Measurements from ENCODE around the gene SH3PXD2A. TPM values are rescaled to one million over a fixed set of nuclear protein-coding genes. Genes with fewer than 3 reads are reported as not detected.

SH3PXD2A gene
- total RNA-seq, 1 experiment from 2014 or later: 54.9 TPM

DNA sequence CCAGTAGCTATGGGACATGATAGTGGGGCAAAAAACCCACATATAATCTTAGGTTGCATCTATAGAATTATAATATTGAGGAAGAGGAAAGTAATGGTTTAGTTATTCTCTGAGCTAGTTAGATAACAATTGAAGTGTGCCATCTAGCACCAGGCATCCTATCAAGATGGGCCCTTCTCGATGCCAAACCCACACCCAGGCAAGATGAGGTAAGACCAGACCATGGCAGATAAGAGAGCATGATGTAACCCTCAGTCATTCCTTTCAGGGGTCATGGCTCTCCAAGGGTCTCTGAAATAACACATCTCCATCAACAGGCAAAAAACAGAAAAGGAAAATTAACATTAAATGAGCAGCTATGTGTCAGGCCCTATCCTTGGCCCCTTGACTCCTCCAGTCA lies 128.7 kb downstream of the SH3PXD2A start:
- no TSS peak for BruUV-seq (replicated peaks)
- H3K9me3 ChIP-seq (ENCODE audit: low read depth, low read length, poor library complexity, severe bottlenecking): no peaks in the 10 kb centered on the region
- H3K27ac ChIP-seq (ENCODE audit: low read depth, low read length, poor library complexity, severe bottlenecking): no peak overlapping the region
- CTCF ChIA-PET: no interaction called here
- no peak for DNase-seq (ENCODE audit: low spot score)
- H3K27me3 ChIP-seq (replicated peaks; ENCODE audit: insufficient read depth, low read depth, low read length, poor library complexity): no peaks in the 10 kb centered on the region
- intact Hi-C loops (cut with micrococcal nuclease; ENCODE audit: unreplicated experiment): no loop called here
- no peak for TF ChIP-seq EZH2 (IDR thresholded peaks at IDR 0.05; ENCODE audit: borderline replicate concordance, low read depth, low read length, poor library complexity, severe bottlenecking)
- TF ChIP-seq, protein P1, sequence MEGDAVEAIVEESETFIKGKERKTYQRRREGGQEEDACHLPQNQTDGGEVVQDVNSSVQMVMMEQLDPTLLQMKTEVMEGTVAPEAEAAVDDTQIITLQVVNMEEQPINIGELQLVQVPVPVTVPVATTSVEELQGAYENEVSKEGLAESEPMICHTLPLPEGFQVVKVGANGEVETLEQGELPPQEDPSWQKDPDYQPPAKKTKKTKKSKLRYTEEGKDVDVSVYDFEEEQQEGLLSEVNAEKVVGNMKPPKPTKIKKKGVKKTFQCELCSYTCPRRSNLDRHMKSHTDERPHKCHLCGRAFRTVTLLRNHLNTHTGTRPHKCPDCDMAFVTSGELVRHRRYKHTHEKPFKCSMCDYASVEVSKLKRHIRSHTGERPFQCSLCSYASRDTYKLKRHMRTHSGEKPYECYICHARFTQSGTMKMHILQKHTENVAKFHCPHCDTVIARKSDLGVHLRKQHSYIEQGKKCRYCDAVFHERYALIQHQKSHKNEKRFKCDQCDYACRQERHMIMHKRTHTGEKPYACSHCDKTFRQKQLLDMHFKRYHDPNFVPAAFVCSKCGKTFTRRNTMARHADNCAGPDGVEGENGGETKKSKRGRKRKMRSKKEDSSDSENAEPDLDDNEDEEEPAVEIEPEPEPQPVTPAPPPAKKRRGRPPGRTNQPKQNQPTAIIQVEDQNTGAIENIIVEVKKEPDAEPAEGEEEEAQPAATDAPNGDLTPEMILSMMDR (conservative IDR thresholded peaks at IDR 0.05; ENCODE audit: low read depth, low read length): no peak
- H3K36me3 ChIP-seq (ENCODE audit: insufficient read depth, low read length, poor library complexity, severe bottlenecking): peaks cover 12% of the 10 kb centered on the region
- H3K4me3 ChIP-seq (ENCODE audit: low read depth, low read length, poor library complexity, severe bottlenecking): no peak overlapping the region
- H3K4me1 ChIP-seq (ENCODE audit: insufficient read depth, low read length, poor library complexity, severe bottlenecking): no peaks in the 10 kb centered on the region
- POLR2A ChIA-PET (ENCODE audit: low non-redundant PET): no interaction called here

DNA sequence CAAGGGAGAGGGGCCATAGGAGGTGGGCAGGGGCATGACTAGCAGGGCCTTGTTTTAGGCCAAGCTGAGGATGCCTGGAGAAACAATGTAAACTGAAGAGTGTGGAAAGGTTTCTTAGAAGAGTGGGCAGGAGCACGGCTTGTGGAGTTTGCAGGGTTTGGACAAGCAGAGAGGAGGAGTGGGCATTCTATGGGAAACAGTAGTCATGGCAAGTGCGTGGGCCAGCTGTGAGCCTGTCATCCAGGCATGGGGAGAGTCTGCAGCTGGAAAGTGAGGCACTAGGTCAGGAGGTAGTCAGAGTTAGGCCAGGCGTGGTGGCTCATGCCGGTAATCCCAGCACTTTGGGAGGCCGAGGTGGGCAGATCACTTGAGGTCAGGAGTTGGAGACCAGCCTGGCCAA lies 130.1 kb downstream of the SH3PXD2A start:
- no TSS peak for BruUV-seq (replicated peaks)

DNA sequence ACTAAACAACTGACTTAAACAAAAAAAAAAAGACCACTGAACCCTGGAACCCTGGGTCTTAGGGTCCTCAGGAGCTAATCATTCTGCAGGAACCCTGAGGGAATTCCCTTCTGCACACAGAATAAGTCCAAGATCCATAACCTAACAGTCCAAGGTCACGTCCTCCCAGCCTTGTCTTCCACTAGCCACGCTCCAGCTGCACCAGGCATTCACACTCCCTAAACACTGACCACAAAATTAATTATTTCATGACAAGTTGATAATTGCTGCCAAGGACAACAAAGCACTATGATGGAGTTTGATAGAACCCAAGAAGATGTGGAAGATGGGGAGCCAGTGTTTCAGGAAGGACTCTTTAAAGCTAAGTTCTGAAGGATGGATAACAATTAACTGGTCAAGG lies 130.6 kb downstream of the SH3PXD2A start:
- intact Hi-C loops (cut with micrococcal nuclease; ENCODE audit: unreplicated experiment): no loop called here
- no peak for DNase-seq (ENCODE audit: low spot score)
- Histone ChIP-seq H3K9me3 (ENCODE audit: low read depth, low read length, poor library complexity, severe bottlenecking) (no peaks in the 10 kb centered on the region), H3K36me3 (ENCODE audit: insufficient read depth, low read length, poor library complexity, severe bottlenecking) (peaks cover 17% of the 10 kb centered on the region), H3K4me3 (ENCODE audit: low read depth, low read length, poor library complexity, severe bottlenecking) (no peak overlapping the region), H3K27ac (ENCODE audit: low read depth, low read length, poor library complexity, severe bottlenecking) (no peak overlapping the region), H3K4me1 (ENCODE audit: insufficient read depth, low read length, poor library complexity, severe bottlenecking) (no peaks in the 10 kb centered on the region), H3K27me3 (replicated peaks; ENCODE audit: insufficient read depth, low read depth, low read length, poor library complexity) (no peaks in the 10 kb centered on the region)
- CTCF ChIA-PET: no interaction called here
- POLR2A ChIA-PET (ENCODE audit: low non-redundant PET): no interaction called here
- TF ChIP-seq EZH2 (IDR thresholded peaks at IDR 0.05; ENCODE audit: borderline replicate concordance, low read depth, low read length, poor library complexity, severe bottlenecking): no peak
- TF ChIP-seq, protein P1 (conservative IDR thresholded peaks at IDR 0.05; ENCODE audit: low read depth, low read length): no peak
- no TSS peak for BruUV-seq (replicated peaks)

More for the DNA sequence above, 130.1 kb downstream of the SH3PXD2A start:
- H3K9me3 ChIP-seq (ENCODE audit: low read depth, low read length, poor library complexity, severe bottlenecking): no peaks in the 10 kb centered on the region
- no peak for TF ChIP-seq EZH2 (IDR thresholded peaks at IDR 0.05; ENCODE audit: borderline replicate concordance, low read depth, low read length, poor library complexity, severe bottlenecking)
- TF ChIP-seq, protein P1 (conservative IDR thresholded peaks at IDR 0.05; ENCODE audit: low read depth, low read length): no peak
- H3K27me3 ChIP-seq (replicated peaks; ENCODE audit: insufficient read depth, low read depth, low read length, poor library complexity): no peaks in the 10 kb centered on the region
- no peak for DNase-seq (ENCODE audit: low spot score)
- ChIA-PET POLR2A (ENCODE audit: low non-redundant PET) (no interaction called here), CTCF (no interaction called here)
- no peak overlapping the region for H3K4me3 ChIP-seq (ENCODE audit: low read depth, low read length, poor library complexity, severe bottlenecking)
- peaks cover 14% of the 10 kb centered on the region for H3K36me3 ChIP-seq (ENCODE audit: insufficient read depth, low read length, poor library complexity, severe bottlenecking)
- intact Hi-C loops (cut with micrococcal nuclease; ENCODE audit: unreplicated experiment): no loop called here
- H3K27ac ChIP-seq (ENCODE audit: low read depth, low read length, poor library complexity, severe bottlenecking): no peak overlapping the region
- H3K4me1 ChIP-seq (ENCODE audit: insufficient read depth, low read length, poor library complexity, severe bottlenecking): no peaks in the 10 kb centered on the region
